Measurements from ENCODE around the gene IFITM5.
"Not testable (repeated sequence)": the region's sequence is repeated elsewhere in the genome, so short reads cannot be mapped to it uniquely, and the experiment has no call there.

GRCh38 chr11:328516-329100, 29.3 kb upstream of the IFITM5 start:
- not testable (repeated sequence) for TF ChIP-seq ISL1 (CRISPR knock-in tag; IDR thresholded peaks at IDR 0.05); ZC3H10 (CRISPR knock-in tag; IDR thresholded peaks at IDR 0.05); ZNF70 (CRISPR knock-in tag; IDR thresholded peaks at IDR 0.05); OSR1 (CRISPR knock-in tag; IDR thresholded peaks at IDR 0.05); POU6F1 (CRISPR knock-in tag; IDR thresholded peaks at IDR 0.05; ENCODE audit: borderline replicate concordance, low read depth); ZFP30 (CRISPR knock-in tag; IDR thresholded peaks at IDR 0.05)
